HCT116 (cell line): Measurements from ENCODE around the gene SNTG2. TPM values are rescaled to one million over a fixed set of nuclear protein-coding genes. Genes with fewer than 3 reads are reported as not detected.

ENCODE experiments used
- ATAC-seq: fragments of 200-7000 bp; cut with Tn5 transposase; 2 replicates; pipeline ENCODE4 v1.9.1; 2020; ENCODE audit warnings: mild to moderate bottlenecking, moderate library complexity
- BruUV-seq: library from RNA; stranded (reverse); fragments of 400-500 nt; replicated peaks from 2 replicates; lab custom pipeline; 2021; lab: Mats Ljungman, UMichigan
- CTCF ChIA-PET: fragments of 300-600 bp; sonication (Branson Sonifier 250); formaldehyde crosslinking; loops from one replicate; lab custom pipeline; 2021; ENCODE audit warnings: antibody characterized with exemption; lab: Charles Lee
- POLR2A ChIA-PET: fragments of 300-600, 350-600 bp; sonication (Branson Sonifier 250); formaldehyde crosslinking; loops from one replicate; lab custom pipeline; 2021; ENCODE audit warnings: antibody characterized with exemption; lab: Charles Lee
- RAD21 ChIA-PET, 2 experiments: fragments of 300-600 bp; sonication (Branson Sonifier 250); formaldehyde crosslinking; loops; one replicate each; lab custom pipeline; 2023; ENCODE audit warnings: low total read pairs in 2 of 2; ENCODE audit not compliant: uncharacterized antibody in 2 of 2, unreplicated experiment in 2 of 2, low non-redundant PET in 1 of 2; lab: Charles Lee
- DNase-seq: peaks from one replicate; pipeline ENCODE4 v3.0.0-alpha.2; 2010; ENCODE audit warnings: low read depth, low spot score
- H2AFZ ChIP-seq: fragments of 200-600 bp; shearing (Covaris generic), sonication (generic); 2 replicates; pipeline ENCODE4 v1.6.1; 2017; ENCODE audit warnings: low read depth, mixed run types, mixed read lengths, antibody characterized with exemption, low read length; ENCODE audit not compliant: poor library complexity, severe bottlenecking
- H3K27ac ChIP-seq: 2 replicates; pipeline ENCODE4 v1.5.1; 2012; ENCODE audit warnings: low read depth, low read length
- H3K27me3 ChIP-seq: fragments of 200-600 bp; sonication (generic); 2 replicates; pipeline ENCODE4 v1.6.1; 2016; ENCODE audit warnings: mixed run types, low read length, mixed read lengths; ENCODE audit not compliant: insufficient read depth
- H3K36me3 ChIP-seq, 2 experiments: fragments of 200-500 bp in 1 of 2; fragments of 200-600 bp in 1 of 2; sonication (Bioruptor generic) in 1 of 2; sonication (generic) in 1 of 2; 2 replicates each; pipeline versions ENCODE4 v1.5.1 to v1.6.1; 2014 to 2016; ENCODE audit warnings: low read length in 2 of 2, inconsistent platforms in 1 of 2, mixed read lengths in 1 of 2, mixed run types in 1 of 2; ENCODE audit not compliant: insufficient read depth in 2 of 2, control insufficient read depth in 1 of 2
- H3K4me1 ChIP-seq, 2 experiments: fragments of 200-600 bp in 1 of 2; sonication (generic) in 1 of 2; 2 replicates each; pipeline versions ENCODE4 v1.5.1 to v1.6.1; 2012 to 2017; ENCODE audit warnings: low read length in 2 of 2, inconsistent platforms in 1 of 2, mild to moderate bottlenecking in 1 of 2, mixed read lengths in 1 of 2, mixed run types in 1 of 2, moderate library complexity in 1 of 2; ENCODE audit not compliant: insufficient read depth in 2 of 2, control insufficient read depth in 1 of 2
- H3K4me2 ChIP-seq: fragments of 200-600 bp; sonication (generic); 2 replicates; pipeline ENCODE4 v1.6.1; 2017; ENCODE audit warnings: mixed run types, low read length, mixed read lengths
- H3K4me3 ChIP-seq, 2 experiments: fragments of 200-600 bp in 1 of 2; sonication (generic) in 1 of 2; replicated peaks in 1 of 2; 2 replicates each; pipeline ENCODE4 v1.5.1; 2011 to 2016; ENCODE audit warnings: low read length in 2 of 2, control low read depth in 1 of 2, low read depth in 1 of 2, mild to moderate bottlenecking in 1 of 2, mixed read lengths in 1 of 2, mixed run types in 1 of 2
- H3K79me2 ChIP-seq: fragments of 200-600 bp; sonication (generic); 2 replicates; pipeline ENCODE4 v1.6.1; 2017; ENCODE audit warnings: mild to moderate bottlenecking, mixed run types, low read length, moderate library complexity, mixed read lengths; ENCODE audit not compliant: insufficient read depth
- H3K9ac ChIP-seq: fragments of 200-600 bp; sonication (generic); 2 replicates; pipeline ENCODE4 v1.6.1; 2016; ENCODE audit warnings: low read length, mixed read lengths
- H3K9me2 ChIP-seq: fragments of 200-600 bp; sonication (generic), shearing (Covaris generic); 2 replicates; pipeline ENCODE4 v1.6.1; 2017; ENCODE audit warnings: mixed run types, mild to moderate bottlenecking, moderate library complexity; ENCODE audit not compliant: insufficient read depth
- H3K9me3 ChIP-seq, 2 experiments: fragments of 200-500 bp in 1 of 2; fragments of 200-600 bp in 1 of 2; sonication (Bioruptor generic) in 1 of 2; sonication (generic) in 1 of 2; 2 replicates each; pipeline ENCODE4 v1.6.1; 2014 to 2017; ENCODE audit warnings: low read length in 2 of 2, mixed read lengths in 2 of 2, inconsistent platforms in 1 of 2, low read depth in 1 of 2, mild to moderate bottlenecking in 1 of 2, mixed run types in 1 of 2, moderate library complexity in 1 of 2; ENCODE audit not compliant: control insufficient read depth in 1 of 2, insufficient read depth in 1 of 2
- H4K20me1 ChIP-seq: fragments of 200-600 bp; sonication (generic), shearing (Covaris generic); 2 replicates; pipeline ENCODE4 v1.6.1; 2017; ENCODE audit warnings: mixed run types, mild to moderate bottlenecking, moderate library complexity; ENCODE audit not compliant: insufficient read depth
- ATF3 ChIP-seq: IDR thresholded peaks from 2 replicates; pipeline ENCODE4 v1.6.1; 2012
- CBX3 ChIP-seq: IDR thresholded peaks from 2 replicates; pipeline ENCODE4 v1.6.1; 2012; ENCODE audit warnings: low read depth
- CEBPB ChIP-seq: IDR thresholded peaks from 2 replicates; pipeline ENCODE4 v1.6.1; 2012; ENCODE audit warnings: low read depth
- JUND ChIP-seq: IDR thresholded peaks from 2 replicates; pipeline ENCODE4 v1.6.1; 2012
- POLR2AphosphoS5 ChIP-seq: IDR thresholded peaks from 2 replicates; pipeline ENCODE4 v1.6.1; 2011; ENCODE audit warnings: mild to moderate bottlenecking, low read depth, low read length, moderate library complexity
- RAD21 ChIP-seq: IDR thresholded peaks from 2 replicates; pipeline ENCODE4 v1.6.1; 2012; ENCODE audit warnings: low read depth, mild to moderate bottlenecking
- REST ChIP-seq: IDR thresholded peaks from 2 replicates; pipeline ENCODE4 v1.6.1; 2012; ENCODE audit warnings: low read depth
- SP1 ChIP-seq: IDR thresholded peaks from 2 replicates; pipeline ENCODE4 v1.6.1; 2012; ENCODE audit warnings: low read depth
- SRF ChIP-seq: IDR thresholded peaks from 2 replicates; pipeline ENCODE4 v1.6.1; 2012; ENCODE audit warnings: low read depth
- ZFX ChIP-seq: fragments of 450-650 bp; IDR thresholded peaks from 2 replicates; pipeline ENCODE4 v1.6.1; 2017
- ZNF274 ChIP-seq: fragments of 200-500 bp; sonication (Bioruptor generic); IDR thresholded peaks from 2 replicates; pipeline ENCODE4 v1.6.1; 2014; ENCODE audit warnings: mild to moderate bottlenecking, low read depth, low read length, inconsistent platforms
- intact Hi-C: fragments of 100-400 bp; cut with micrococcal nuclease; formaldehyde crosslinking; loops from 2 replicates; pipeline ENCODE4 v1.10.0; 2022
- total RNA-seq: library from RNA; stranded (reverse); gene quantifications from one replicate; pipeline ENCODE4 v1.2.1, GENCODE V29; 2021; ENCODE audit not compliant: unreplicated experiment

Gene SNTG2
- total RNA-seq, 1 experiment from 2014 or later = not detected

GRCh38 chr2:1097101-1097500, 146.5 kb downstream of the SNTG2 start:
- ATAC-seq = no peak
- Histone ChIP-seq H3K4me1 (no peaks in the 10 kb centered on the region), H3K27ac (no peak overlapping the region), H3K27me3 (no peaks in the 10 kb centered on the region; the same call in 1 of the 2 replicates), H3K9me3 (no peaks in the 10 kb centered on the region), H4K20me1 (no peaks in the 10 kb centered on the region), H3K79me2 (no peaks in the 10 kb centered on the region), H3K9me2 (no peaks in the 10 kb centered on the region), H2AFZ (no peak overlapping the region), H3K36me3 (no peaks in the 10 kb centered on the region), H3K9ac (no peak overlapping the region), H3K4me3 (no peak overlapping the region), H3K4me2 (no peak overlapping the region)
- ChIA-PET POLR2A (no interaction called here), RAD21 (no interaction called here), CTCF (no interaction called here)
- TF ChIP-seq POLR2AphosphoS5 = no peak
- no peak for TF ChIP-seq ZNF274
- TF ChIP-seq REST = no peak
- no peak for TF ChIP-seq CBX3
- no peak for TF ChIP-seq CEBPB
- no peak for TF ChIP-seq ATF3
- TF ChIP-seq RAD21 = no peak
- TF ChIP-seq SRF = no peak
- no peak for TF ChIP-seq ZFX
- no peak for TF ChIP-seq JUND
- TF ChIP-seq SP1 = no peak
- BruUV-seq = no TSS peak
- intact Hi-C loops = no loop called here
- no peak for DNase-seq
